ENCODE data around the gene GAS2L3.

DNA sequence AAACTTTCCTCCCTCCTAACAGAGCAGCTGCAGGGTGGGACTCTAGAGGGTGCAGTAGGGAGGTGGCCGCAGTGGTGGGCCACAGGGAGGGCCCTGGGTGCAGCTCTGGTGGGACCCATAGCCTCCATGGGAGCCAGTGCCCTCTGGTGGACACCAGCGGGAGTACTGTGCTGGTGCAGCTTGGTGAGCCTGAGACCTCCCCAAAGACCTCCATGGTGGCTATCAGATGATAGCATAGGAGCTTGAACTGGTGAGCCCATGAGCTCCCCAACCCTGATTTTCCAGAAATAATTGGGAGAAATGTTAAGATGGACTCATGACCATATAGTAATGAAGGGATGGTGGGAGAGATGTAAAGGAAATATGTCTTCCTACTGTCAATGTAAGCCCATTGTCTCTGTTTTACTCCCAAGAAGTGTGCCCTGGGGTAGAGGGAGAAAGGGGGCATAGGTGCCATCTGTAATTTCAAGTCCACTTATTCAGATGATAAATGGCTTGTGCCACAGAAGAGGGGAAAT lies 98.7 kb downstream of the GAS2L3 start:
- TF ChIP-seq CTCF (conservative IDR thresholded peaks at IDR 0.05 in 1 of 2, IDR thresholded peaks at IDR 0.05 in 1 of 2; ENCODE audit: extremely low read depth in 1 of 2, insufficient read depth in 1 of 2, low read depth in 1 of 2, low read length in 2 of 2) (peak; percentile 58 to 68), EZH2 (IDR thresholded peaks at IDR 0.05; ENCODE audit: borderline replicate concordance, low read length) (no peak)

Data from mammary epithelial cell (primary cell).